IMR-90 (cell line): Measurements from ENCODE around the gene RTBDN. TPM values are rescaled to one million over a fixed set of nuclear protein-coding genes. Genes with fewer than 3 reads are reported as not detected.
A peak's percentile ranks its signal among the peaks of the same experiment; 100 is the strongest.

Experiments used
- ATAC-seq: fragments of 200-7000 bp; cut with Tn5 transposase; 2 replicates; pipeline ENCODE4 v1.9.1; 2020; ENCODE audit warnings: low read depth, mild to moderate bottlenecking, moderate library complexity
- BruUV-seq: library from RNA; stranded (reverse); fragments of 400-500 nt; replicated peaks from 2 replicates; lab custom pipeline; 2021; lab: Mats Ljungman, UMichigan
- CTCF ChIA-PET: fragments of 300-600 bp; formaldehyde crosslinking; extraction: SDS; loops from one replicate; lab custom pipeline; 2021; ENCODE audit warnings: antibody characterized with exemption; lab: Yijun Ruan, JAX
- POLR2A ChIA-PET: fragments of 300-600 bp; sonication (Branson Sonifier 250); formaldehyde crosslinking; loops from one replicate; lab custom pipeline; 2022; ENCODE audit warnings: antibody characterized with exemption; ENCODE audit not compliant: unreplicated experiment; lab: Charles Lee
- DNase-seq: peaks from one replicate; pipeline ENCODE4 v3.0.0; 2013
- H2AFZ ChIP-seq: replicated peaks from 2 replicates; pipeline ENCODE3; 2013; ENCODE audit warnings: low read length, mild to moderate bottlenecking; ENCODE audit not compliant: poor library complexity
- H2AK5ac ChIP-seq: 2 replicates; pipeline ENCODE4 v1.6.1; 2013; ENCODE audit warnings: low read depth, low read length, inconsistent platforms
- H2AK9ac ChIP-seq: replicated peaks from 2 replicates; pipeline ENCODE3; 2013; ENCODE audit warnings: mild to moderate bottlenecking, low read depth, low read length, moderate library complexity; ENCODE audit not compliant: poor library complexity
- H2BK120ac ChIP-seq: 2 replicates; pipeline ENCODE4 v1.6.1; 2013; ENCODE audit warnings: low read depth, low read length, inconsistent platforms
- H2BK15ac ChIP-seq: 3 replicates; pipeline ENCODE4 v1.6.1; 2013; ENCODE audit warnings: low read depth, low read length, inconsistent platforms
- H2BK20ac ChIP-seq: 2 replicates; pipeline ENCODE4 v1.6.1; 2013; ENCODE audit warnings: low read depth, mild to moderate bottlenecking, inconsistent platforms, low read length, moderate library complexity
- H2BK5ac ChIP-seq: 2 replicates; pipeline ENCODE4 v1.6.1; 2013; ENCODE audit warnings: mild to moderate bottlenecking, low read depth, low read length, inconsistent platforms; ENCODE audit not compliant: poor library complexity, severe bottlenecking
- H3K14ac ChIP-seq: replicated peaks from 2 replicates; pipeline ENCODE4 v1.6.1; 2013; ENCODE audit warnings: low read depth, low read length, inconsistent platforms
- H3K18ac ChIP-seq: 2 replicates; pipeline ENCODE4 v1.6.1; 2013; ENCODE audit warnings: low read depth, low read length, control low read depth
- H3K23ac ChIP-seq: 2 replicates; pipeline ENCODE4 v1.6.1; 2013; ENCODE audit warnings: low read depth, low read length, inconsistent platforms
- H3K27ac ChIP-seq: 2 replicates; pipeline ENCODE4 v1.5.1; 2013; ENCODE audit warnings: mild to moderate bottlenecking, control low read depth, low read length; ENCODE audit not compliant: insufficient read depth
- H3K27me3 ChIP-seq: 2 replicates; pipeline ENCODE4 v1.6.1; 2013; ENCODE audit warnings: low read length; ENCODE audit not compliant: control insufficient read depth, insufficient read depth
- H3K36me3 ChIP-seq: 2 replicates; pipeline ENCODE4 v1.6.1; 2013; ENCODE audit warnings: low read length, mixed read lengths; ENCODE audit not compliant: control insufficient read depth, insufficient read depth
- H3K4ac ChIP-seq: 2 replicates; pipeline ENCODE4 v1.6.1; 2013; ENCODE audit warnings: low read depth, low read length, inconsistent platforms
- H3K4me1 ChIP-seq: 2 replicates; pipeline ENCODE4 v1.6.1; 2013; ENCODE audit warnings: low read length, mixed read lengths; ENCODE audit not compliant: control insufficient read depth, insufficient read depth
- H3K4me2 ChIP-seq: 2 replicates; pipeline ENCODE4 v1.6.1; 2013; ENCODE audit warnings: low read depth, mild to moderate bottlenecking, control low read depth, low read length, moderate library complexity
- H3K4me3 ChIP-seq: 2 replicates; pipeline ENCODE4 v1.5.1; 2013; ENCODE audit warnings: low read depth, mild to moderate bottlenecking, control low read depth, low read length, moderate library complexity; ENCODE audit not compliant: insufficient read depth
- H3K56ac ChIP-seq: 2 replicates; pipeline ENCODE4 v1.6.1; 2013; ENCODE audit warnings: low read length, inconsistent platforms; ENCODE audit not compliant: insufficient read depth; ENCODE audit errors: extremely low read depth
- H3K79me1 ChIP-seq, 2 experiments: 2 replicates each; pipeline ENCODE4 v1.6.1; 2013; ENCODE audit warnings: low read length in 2 of 2, inconsistent platforms in 1 of 2, low read depth in 1 of 2
- H3K9ac ChIP-seq: 2 replicates; pipeline ENCODE4 v1.6.1; 2013; ENCODE audit warnings: low read depth, low read length, control low read depth
- H3K9me1 ChIP-seq: 2 replicates; pipeline ENCODE4 v1.6.1; 2013; ENCODE audit warnings: low read length, inconsistent platforms; ENCODE audit not compliant: insufficient read depth
- H3K9me3 ChIP-seq: 2 replicates; pipeline ENCODE4 v1.6.1; 2013; ENCODE audit warnings: low read length; ENCODE audit not compliant: control insufficient read depth, insufficient read depth
- H4K20me1 ChIP-seq: 2 replicates; pipeline ENCODE4 v1.6.1; 2013; ENCODE audit warnings: low read length, inconsistent platforms; ENCODE audit not compliant: insufficient read depth
- H4K5ac ChIP-seq: 2 replicates; pipeline ENCODE4 v1.6.1; 2013; ENCODE audit warnings: mild to moderate bottlenecking, low read depth, low read length, control low read depth
- H4K8ac ChIP-seq, 2 experiments: 2 replicates each; pipeline ENCODE4 v1.6.1; 2013; ENCODE audit warnings: low read depth in 2 of 2, low read length in 2 of 2, control low read depth in 1 of 2, inconsistent platforms in 1 of 2
- H4K91ac ChIP-seq: 2 replicates; pipeline ENCODE4 v1.6.1; 2013; ENCODE audit warnings: low read depth, low read length, inconsistent platforms; ENCODE audit not compliant: insufficient read depth
- CEBPB ChIP-seq: IDR thresholded peaks from 2 replicates; pipeline ENCODE4 v1.6.1; 2012; ENCODE audit warnings: low read depth, low read length, improper control_type of control experiment
- FOS ChIP-seq: fragments of 150-350 bp; IDR thresholded peaks from 2 replicates; pipeline ENCODE4 v1.6.1; 2016; ENCODE audit warnings: low read depth, low read length
- MAZ ChIP-seq: IDR thresholded peaks from 2 replicates; pipeline ENCODE4 v1.6.1; 2012; ENCODE audit warnings: low read depth, mild to moderate bottlenecking, low read length, improper control_type of control experiment, moderate library complexity, borderline replicate concordance
- NFE2L2 ChIP-seq: fragments of 150-350 bp; IDR thresholded peaks from 2 replicates; pipeline ENCODE4 v1.6.1; 2016; ENCODE audit warnings: low read depth, mild to moderate bottlenecking, low read length
- POLR2A ChIP-seq: IDR thresholded peaks from 2 replicates; pipeline ENCODE4 v1.6.1; 2012; ENCODE audit warnings: mild to moderate bottlenecking, low read depth, low read length
- RAD21 ChIP-seq: IDR thresholded peaks from 2 replicates; pipeline ENCODE4 v1.6.1; 2012; ENCODE audit warnings: low read length, improper control_type of control experiment
- RFX5 ChIP-seq: IDR thresholded peaks from 2 replicates; pipeline ENCODE4 v1.8.0; 2012; ENCODE audit warnings: low read depth, mild to moderate bottlenecking, low read length, moderate library complexity
- WGBS, 2 experiments: methylation state at CpG; one replicate each; pipeline versions ENCODE4 v1.1.5 to v1.1.7; 2013; ENCODE audit warnings: missing lambda C conversion rate in 2 of 2; ENCODE audit not compliant: insufficient read length in 1 of 2; ENCODE audit errors: extremely low coverage in 2 of 2; 5-methylcytosine and 5-hydroxymethylcytosine counted together
- dilution Hi-C: fragments of 300-500 bp; cut with HindIII; formaldehyde crosslinking; loops from one replicate; pipeline ENCODE4 v1.14.3; 2018; ENCODE audit warnings: low sequenced_read_pairs; ENCODE audit not compliant: unreplicated experiment
- in situ Hi-C: fragments of 300-500 bp; cut with MboI; formaldehyde crosslinking; loops from 3 replicates; pipeline ENCODE4 v1.14.3; 2019; ENCODE audit warnings: low sequenced_read_pairs, inconsistent platforms, mixed read lengths
- intact Hi-C: fragments of 100-400 bp; cut with micrococcal nuclease; formaldehyde crosslinking; loops from 2 replicates; pipeline ENCODE4 v1.10.0; 2022
- polyA plus RNA-seq, 3 experiments: library from polyadenylated mRNA; depleted of rRNA; stranded (reverse); fragments of >200 nt; gene quantifications; 2 replicates each; pipeline ENCODE4 v1.2.3, GENCODE V29; 2012; ENCODE audit warnings: low replicate concordance in 1 of 3
- total RNA-seq: library from RNA; depleted of rRNA; stranded (reverse); fragments of >200 nt; gene quantifications from 2 replicates; pipeline ENCODE4 v1.2.3, GENCODE V29; 2012

RTBDN gene
- total and polyA plus RNA-seq, 2 of the 4 experiments (the other 2 are of a cell fraction), result 0.07 TPM; not detected in 1

GRCh38 chr19:12779162-12779993 lies 55.0 kb downstream of the RTBDN start:
- Histone ChIP-seq H3K4ac (peak overlapping the region; percentile 99), H3K36me3 (no peaks in the 10 kb centered on the region), H3K4me3 (no peak overlapping the region), H3K9ac (peak overlapping the region; percentile 56; the same call in 1 of the 2 replicates), H3K79me1 (peaks cover 0 to 50% of the 10 kb centered on the region in 2 experiments; a peak in 3 of 4 replicates), H3K14ac (peak overlapping the region; percentile 77), H3K4me1 (peaks cover 39% of the 10 kb centered on the region), H3K27me3 (no peaks in the 10 kb centered on the region), H3K27ac (peak overlapping the region; percentile 82), H2AFZ (peak overlapping the region; percentile 98), H3K56ac (peak overlapping the region; percentile 44; the same call in 1 of the 2 replicates), H3K4me2 (peak overlapping the region; percentile 84), H4K8ac (peak overlapping the region; percentile 98 to 99; a peak in 3 of 4 replicates), H2BK15ac (peak overlapping the region; percentile 92; the same call in 1 of the 3 replicates), H2BK20ac (peak overlapping the region; percentile 64; the same call in 1 of the 2 replicates), H4K20me1 (peaks cover 3% of the 10 kb centered on the region; the same call in 1 of the 2 replicates), H3K23ac (peak overlapping the region; percentile 95), H2AK5ac (peak overlapping the region; percentile 99), H4K91ac (peak overlapping the region; percentile 98), H2AK9ac (peak overlapping the region; percentile 98), H3K9me3 (no peaks in the 10 kb centered on the region), H4K5ac (peak overlapping the region; percentile 88), H2BK120ac (peak overlapping the region; percentile 95), H3K9me1 (peaks cover 30% of the 10 kb centered on the region), H3K18ac (peak overlapping the region; percentile 58), H2BK5ac (peak overlapping the region; percentile 88)
- dilution Hi-C loops, result no loop called here
- CTCF ChIA-PET, result interaction anchor here (1.1 to 2.9 kb wide), 5 partner anchors 10 to 68 kb away, joined by 3 to 23 read pairs (median 10); no protein-coding TSS in a partner anchor
- ATAC-seq (peak; percentile 1; the same call in 1 of the 2 replicates), DNase-seq (peak; percentile 77)
- POLR2A ChIA-PET, result interaction anchor here (2.5 kb wide), 2 partner anchors 12 to 13 kb away, joined by 9 to 11 read pairs; partner anchors contain the start of gene JUNB
- in situ Hi-C loops, result loop anchor here (25.0 kb wide), 1 partner anchor 1058 kb away; no protein-coding TSS in a partner anchor
- WGBS, 2 experiments, result 20% methylated on average over 7 of the region's 15 CpGs; no CpG with 5 or more reads in 1 of the 2 experiments
- no TSS peak for BruUV-seq
- intact Hi-C loops, result no loop called here
- TF ChIP-seq FOS (peak; percentile 62; the same call in 1 of the 2 replicates), MAZ (peak; percentile 93), RFX5 (no peak), NFE2L2 (no peak), RAD21 (no peak), POLR2A (peak; percentile 62), CEBPB (peak; percentile 76)
